Measurements from ENCODE around the gene DDX21. TPM values are rescaled to one million over a fixed set of nuclear protein-coding genes. Genes with fewer than 3 reads are reported as not detected.
"Not testable (repeated sequence)": the region's sequence is repeated elsewhere in the genome, so short reads cannot be mapped to it uniquely, and the experiment has no call there.

Gene DDX21
- total RNA-seq, 1 experiment from 2014 or later, result 153 TPM

DNA sequence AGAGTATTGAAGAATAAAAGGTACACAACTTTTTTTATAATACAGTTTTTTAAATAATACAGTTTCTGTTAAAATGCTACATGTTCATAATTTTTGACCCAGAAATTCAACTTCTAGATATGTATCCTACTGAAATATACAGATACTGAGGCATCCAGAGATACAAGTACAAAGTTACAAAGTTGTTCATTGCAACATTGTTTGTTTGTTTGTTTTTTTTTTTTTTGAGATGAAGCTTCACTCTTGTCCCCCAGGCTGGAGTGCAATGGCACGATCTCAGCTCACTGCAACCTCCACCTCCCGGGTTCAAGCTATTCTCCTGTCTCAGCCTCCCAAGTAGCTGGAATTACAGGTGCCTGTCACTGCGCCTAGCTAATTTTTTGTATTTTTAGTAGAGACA lies 23.1 kb upstream of the DDX21 start:
- H3K9me3 ChIP-seq (ENCODE audit: control insufficient read depth in 1 of 2, insufficient read depth in 1 of 2, low read depth in 1 of 2, low read length in 2 of 2); DNase-seq (ENCODE audit: low read depth, low spot score); ATAC-seq; H3K9ac ChIP-seq (ENCODE audit: low read length); H4K20me1 ChIP-seq (ENCODE audit: insufficient read depth); H2AFZ ChIP-seq (ENCODE audit: low read depth, low read length, poor library complexity, severe bottlenecking); H3K36me3 ChIP-seq (ENCODE audit: control insufficient read depth in 1 of 2, insufficient read depth in 2 of 2, low read length in 2 of 2); intact Hi-C loops (cut with micrococcal nuclease); H3K4me2 ChIP-seq (ENCODE audit: low read length); BruUV-seq (replicated peaks); H3K27ac ChIP-seq (ENCODE audit: low read depth, low read length); H3K4me3 ChIP-seq (replicated peaks in 1 of 2; ENCODE audit: low read depth in 1 of 2, low read length in 2 of 2); H3K4me1 ChIP-seq (ENCODE audit: control insufficient read depth in 1 of 2, insufficient read depth in 2 of 2, low read length in 2 of 2); H3K79me2 ChIP-seq (ENCODE audit: insufficient read depth, low read length); POLR2A ChIA-PET; RAD21 ChIA-PET (ENCODE audit: low non-redundant PET in 1 of 2, low total read pairs in 2 of 2, uncharacterized antibody in 2 of 2, unreplicated experiment in 2 of 2); H3K27me3 ChIP-seq (ENCODE audit: insufficient read depth, low read length); CTCF ChIA-PET; H3K9me2 ChIP-seq (ENCODE audit: insufficient read depth): not testable (repeated sequence)

DNA sequence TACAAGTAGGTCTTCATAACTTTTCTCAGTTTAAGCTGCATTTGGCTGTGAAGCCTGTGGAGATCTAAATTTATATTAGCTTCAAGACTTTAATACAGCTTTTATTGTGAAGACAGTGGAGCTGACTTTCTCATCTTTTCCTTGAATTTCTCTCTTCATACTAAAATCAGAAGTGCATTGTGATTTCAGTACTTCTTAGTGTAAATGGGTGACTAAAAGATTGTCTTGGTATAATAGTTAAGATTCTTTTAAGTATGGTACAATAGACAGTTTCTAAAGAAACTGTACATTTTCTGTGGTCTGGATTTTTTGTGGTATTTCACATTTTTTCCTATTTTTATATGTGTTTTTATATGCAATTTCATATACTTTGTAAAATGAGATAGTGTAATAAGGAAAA lies 21.0 kb upstream of the DDX21 start:
- H3K36me3 ChIP-seq (ENCODE audit: control insufficient read depth in 1 of 2, insufficient read depth in 2 of 2, low read length in 2 of 2), result peaks cover 5% of the 10 kb centered on the region in 2 experiments; a peak in 3 of 4 replicates
- no peak overlapping the region for H3K4me2 ChIP-seq (ENCODE audit: low read length)
- H3K9ac ChIP-seq (ENCODE audit: low read length), result no peak overlapping the region
- DNase-seq (ENCODE audit: low read depth, low spot score), result no peak
- BruUV-seq (replicated peaks), result no TSS peak
- ATAC-seq, result no peak
- POLR2A ChIA-PET, result no interaction called here
- intact Hi-C loops (cut with micrococcal nuclease), result no loop called here
- CTCF ChIA-PET, result no interaction called here
- H3K9me3 ChIP-seq (ENCODE audit: control insufficient read depth in 1 of 2, insufficient read depth in 1 of 2, low read depth in 1 of 2, low read length in 2 of 2), result no peaks in the 10 kb centered on the region
- H3K4me1 ChIP-seq (ENCODE audit: control insufficient read depth in 1 of 2, insufficient read depth in 2 of 2, low read length in 2 of 2), result no peaks in the 10 kb centered on the region
- RAD21 ChIA-PET (ENCODE audit: low non-redundant PET in 1 of 2, low total read pairs in 2 of 2, uncharacterized antibody in 2 of 2, unreplicated experiment in 2 of 2), result no interaction called here
- H3K79me2 ChIP-seq (ENCODE audit: insufficient read depth, low read length), result no peaks in the 10 kb centered on the region
- H3K27ac ChIP-seq (ENCODE audit: low read depth, low read length), result no peak overlapping the region
- H4K20me1 ChIP-seq (ENCODE audit: insufficient read depth), result no peaks in the 10 kb centered on the region
- no peak overlapping the region for H3K4me3 ChIP-seq (replicated peaks in 1 of 2; ENCODE audit: low read depth in 1 of 2, low read length in 2 of 2)
- no peaks in the 10 kb centered on the region for H3K9me2 ChIP-seq (ENCODE audit: insufficient read depth)
- H3K27me3 ChIP-seq (ENCODE audit: insufficient read depth, low read length), result no peaks in the 10 kb centered on the region
- no peak overlapping the region for H2AFZ ChIP-seq (ENCODE audit: low read depth, low read length, poor library complexity, severe bottlenecking)
- no peak for TF ChIP-seq ZNF274 (IDR thresholded peaks at IDR 0.05; ENCODE audit: low read depth, low read length)
- TF ChIP-seq SP1 (IDR thresholded peaks at IDR 0.05; ENCODE audit: low read depth), result no peak
- no peak for TF ChIP-seq CEBPB (IDR thresholded peaks at IDR 0.05; ENCODE audit: low read depth)
- no peak for TF ChIP-seq EGR1 (IDR thresholded peaks at IDR 0.05; ENCODE audit: low read depth)
- TF ChIP-seq TCF7L2 (IDR thresholded peaks at IDR 0.05; ENCODE audit: borderline replicate concordance, extremely low read depth, insufficient read depth, insufficient read length), result no peak
- TF ChIP-seq YY1 (IDR thresholded peaks at IDR 0.05; ENCODE audit: extremely low read depth, insufficient replicate concordance, low read depth, low read length), result no peak
- TF ChIP-seq SRF (IDR thresholded peaks at IDR 0.05; ENCODE audit: low read depth), result no peak
- TF ChIP-seq, protein P1, sequence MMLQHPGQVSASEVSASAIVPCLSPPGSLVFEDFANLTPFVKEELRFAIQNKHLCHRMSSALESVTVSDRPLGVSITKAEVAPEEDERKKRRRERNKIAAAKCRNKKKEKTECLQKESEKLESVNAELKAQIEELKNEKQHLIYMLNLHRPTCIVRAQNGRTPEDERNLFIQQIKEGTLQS (IDR thresholded peaks at IDR 0.05), result no peak
- TF ChIP-seq, protein P2, sequence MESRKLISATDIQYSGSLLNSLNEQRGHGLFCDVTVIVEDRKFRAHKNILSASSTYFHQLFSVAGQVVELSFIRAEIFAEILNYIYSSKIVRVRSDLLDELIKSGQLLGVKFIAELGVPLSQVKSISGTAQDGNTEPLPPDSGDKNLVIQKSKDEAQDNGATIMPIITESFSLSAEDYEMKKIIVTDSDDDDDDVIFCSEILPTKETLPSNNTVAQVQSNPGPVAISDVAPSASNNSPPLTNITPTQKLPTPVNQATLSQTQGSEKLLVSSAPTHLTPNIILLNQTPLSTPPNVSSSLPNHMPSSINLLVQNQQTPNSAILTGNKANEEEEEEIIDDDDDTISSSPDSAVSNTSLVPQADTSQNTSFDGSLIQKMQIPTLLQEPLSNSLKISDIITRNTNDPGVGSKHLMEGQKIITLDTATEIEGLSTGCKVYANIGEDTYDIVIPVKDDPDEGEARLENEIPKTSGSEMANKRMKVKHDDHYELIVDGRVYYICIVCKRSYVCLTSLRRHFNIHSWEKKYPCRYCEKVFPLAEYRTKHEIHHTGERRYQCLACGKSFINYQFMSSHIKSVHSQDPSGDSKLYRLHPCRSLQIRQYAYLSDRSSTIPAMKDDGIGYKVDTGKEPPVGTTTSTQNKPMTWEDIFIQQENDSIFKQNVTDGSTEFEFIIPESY (IDR thresholded peaks at IDR 0.05; ENCODE audit: extremely low read depth, insufficient replicate concordance, low read length), result no peak
- TF ChIP-seq FOSL1 (IDR thresholded peaks at IDR 0.05; ENCODE audit: low read depth), result no peak
- TF ChIP-seq EZH2 (IDR thresholded peaks at IDR 0.05), result no peak
- no peak for TF ChIP-seq ELF1 (IDR thresholded peaks at IDR 0.05; ENCODE audit: borderline replicate concordance, low read depth)
- TF ChIP-seq, protein P3, sequence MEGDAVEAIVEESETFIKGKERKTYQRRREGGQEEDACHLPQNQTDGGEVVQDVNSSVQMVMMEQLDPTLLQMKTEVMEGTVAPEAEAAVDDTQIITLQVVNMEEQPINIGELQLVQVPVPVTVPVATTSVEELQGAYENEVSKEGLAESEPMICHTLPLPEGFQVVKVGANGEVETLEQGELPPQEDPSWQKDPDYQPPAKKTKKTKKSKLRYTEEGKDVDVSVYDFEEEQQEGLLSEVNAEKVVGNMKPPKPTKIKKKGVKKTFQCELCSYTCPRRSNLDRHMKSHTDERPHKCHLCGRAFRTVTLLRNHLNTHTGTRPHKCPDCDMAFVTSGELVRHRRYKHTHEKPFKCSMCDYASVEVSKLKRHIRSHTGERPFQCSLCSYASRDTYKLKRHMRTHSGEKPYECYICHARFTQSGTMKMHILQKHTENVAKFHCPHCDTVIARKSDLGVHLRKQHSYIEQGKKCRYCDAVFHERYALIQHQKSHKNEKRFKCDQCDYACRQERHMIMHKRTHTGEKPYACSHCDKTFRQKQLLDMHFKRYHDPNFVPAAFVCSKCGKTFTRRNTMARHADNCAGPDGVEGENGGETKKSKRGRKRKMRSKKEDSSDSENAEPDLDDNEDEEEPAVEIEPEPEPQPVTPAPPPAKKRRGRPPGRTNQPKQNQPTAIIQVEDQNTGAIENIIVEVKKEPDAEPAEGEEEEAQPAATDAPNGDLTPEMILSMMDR (IDR thresholded peaks at IDR 0.05 in 2 of 3, conservative IDR thresholded peaks at IDR 0.05 in 1 of 3; ENCODE audit: borderline replicate concordance in 1 of 3, insufficient read depth in 1 of 3, low read depth in 2 of 3, low read length in 2 of 3), result no peak

Data from HCT116 (cell line).